ENCODE results near the gene ZC3H4.
"Not testable (repeated sequence)": the region's sequence is repeated elsewhere in the genome, so short reads cannot be mapped to it uniquely, and the experiment has no call there.

The ZC3H4 gene

GRCh38 chr19:47112997-47113849, at the start of gene ZC3H4:
TSS of gene ZC3H4 (minus strand) at chr19:47113776. CDS start at chr19:47112584, 1,192 bp downstream.
- peak; percentile 99 for DNase-seq (ENCODE audit: low read depth)

- DNase-seq (ENCODE audit: low read depth) = no peak
Observed at GRCh38 chr19:47161876-47162489, 48.4 kb upstream of the ZC3H4 start.

- no peak for DNase-seq (ENCODE audit: low read depth)
Observed at GRCh38 chr19:47158879-47159503, 45.4 kb upstream of the ZC3H4 start.

- no peak for DNase-seq (ENCODE audit: low read depth)
Observed at GRCh38 chr19:47158367-47158791, 44.8 kb upstream of the ZC3H4 start.

- DNase-seq (ENCODE audit: low read depth) = no peak
Observed at GRCh38 chr19:47157431-47158321, 44.1 kb upstream of the ZC3H4 start.

- DNase-seq (ENCODE audit: low read depth) = no peak
Observed at GRCh38 chr19:47156861-47157430, 43.4 kb upstream of the ZC3H4 start.

GRCh38 chr19:47155148-47155547, 41.6 kb upstream of the ZC3H4 start:
- DNase-seq (ENCODE audit: low read depth) = no peak

- DNase-seq (ENCODE audit: low read depth) = no peak
Observed at GRCh38 chr19:47153266-47153665, 39.7 kb upstream of the ZC3H4 start.

- DNase-seq (ENCODE audit: low read depth) = no peak
Observed at GRCh38 chr19:47152632-47153031, 39.1 kb upstream of the ZC3H4 start.

GRCh38 chr19:47152205-47152604, 38.6 kb upstream of the ZC3H4 start:
- DNase-seq (ENCODE audit: low read depth) = no peak

GRCh38 chr19:47151627-47152026, 38.1 kb upstream of the ZC3H4 start:
- DNase-seq (ENCODE audit: low read depth) = no peak

- DNase-seq (ENCODE audit: low read depth) = no peak
Observed at GRCh38 chr19:47146920-47147319, 33.3 kb upstream of the ZC3H4 start.

GRCh38 chr19:47145639-47146486, 32.3 kb upstream of the ZC3H4 start:
- DNase-seq (ENCODE audit: low read depth) = no peak

GRCh38 chr19:47144630-47145029, 31.1 kb upstream of the ZC3H4 start:
- no peak for DNase-seq (ENCODE audit: low read depth)

- DNase-seq (ENCODE audit: low read depth) = no peak
Observed at GRCh38 chr19:47143322-47144073, 29.9 kb upstream of the ZC3H4 start.

GRCh38 chr19:47142779-47143178, 29.2 kb upstream of the ZC3H4 start:
- DNase-seq (ENCODE audit: low read depth) = no peak

GRCh38 chr19:47141695-47142094, 28.1 kb upstream of the ZC3H4 start:
- DNase-seq (ENCODE audit: low read depth) = no peak

- DNase-seq (ENCODE audit: low read depth) = not testable (repeated sequence)
Observed at GRCh38 chr19:47141252-47141651, 27.7 kb upstream of the ZC3H4 start.

- DNase-seq (ENCODE audit: low read depth) = no peak
Observed at GRCh38 chr19:47135156-47135555, 21.6 kb upstream of the ZC3H4 start.

- DNase-seq (ENCODE audit: low read depth) = no peak
Observed at GRCh38 chr19:47134545-47134944, 21.0 kb upstream of the ZC3H4 start.
